H1 (cell line): ENCODE results near the gene TM9SF2. TPM values are rescaled to one million over a fixed set of nuclear protein-coding genes. Genes with fewer than 3 reads are reported as not detected.

Experiments used
- ASH2L ChIP-seq: fragments of 200-600, 300-600 bp; sonication (generic); IDR thresholded peaks from one replicate; pipeline ENCODE4 v1.7.1; 2017; ENCODE audit warnings: low read length
- EZH2 ChIP-seq: fragments of 200-600 bp; sonication (generic); IDR thresholded peaks from 2 replicates; pipeline ENCODE4 v1.7.1; 2012; ENCODE audit warnings: low read depth, mild to moderate bottlenecking, moderate library complexity, low read length, inconsistent platforms; ENCODE audit not compliant: severe bottlenecking
- PHF8 ChIP-seq: fragments of 200-600 bp; sonication (generic); conservative IDR thresholded peaks from 2 replicates; pipeline ENCODE4 v1.7.1; 2012; ENCODE audit warnings: low read depth, mild to moderate bottlenecking, inconsistent platforms, low read length, moderate library complexity
- POLR2AphosphoS5 ChIP-seq: IDR thresholded peaks from 2 replicates; pipeline ENCODE4 v1.6.1; 2011; ENCODE audit warnings: low read depth, low read length
- SP4 ChIP-seq: IDR thresholded peaks from 2 replicates; pipeline ENCODE4 v1.6.1; 2012; ENCODE audit warnings: low read length, inconsistent platforms
- YY1 ChIP-seq: IDR thresholded peaks from 2 replicates; pipeline ENCODE4 v1.6.1; 2011; ENCODE audit warnings: low read depth, mild to moderate bottlenecking, low read length
- polyA plus RNA-seq, 7 experiments: library from polyadenylated mRNA; depleted of rRNA in 3 of 7; stranded (reverse) in 5 of 7; unstranded in 2 of 7; fragments of >200 nt in 5 of 7; fragments of 200-250 nt in 2 of 7; gene quantifications; 1 replicate in 5 of 7; 2 replicates in 1 of 7; 4 replicates in 1 of 7; pipeline versions ENCODE4 v1.2.1 to v1.2.3, GENCODE V29; 2011 to 2013; ENCODE audit warnings: missing spikeins in 2 of 7, mixed read lengths in 2 of 7
- total RNA-seq: library from RNA; stranded (reverse); fragmentation: NEBNext Ultra II Directional; extraction: Animal tissue kit (Norgen Biotek cat#: 25700); gene quantifications from 2 replicates; pipeline ENCODE4 v1.2.1, GENCODE V29; 2021

TM9SF2 gene
- total and polyA plus RNA-seq, 2 of the 8 experiments (the other 6 are each of a cell fraction or from before 2014, with no cell fraction given), result 68.0 to 101 TPM

GRCh38 chr13:99506634-99507033 lies 5.4 kb downstream of the TM9SF2 start (continued):
- TF ChIP-seq POLR2AphosphoS5 (no peak), YY1 (no peak), PHF8 (no peak), SP4 (no peak), EZH2 (no peak), ASH2L (no peak)
